WTC11 (cell line): Measurements from ENCODE around the gene RPL10.

Experiments
- ESRRA ChIP-seq: sonication (generic); formaldehyde crosslinking; IDR thresholded peaks from 2 replicates; pipeline ENCODE4 v1.8.1; 2022; ENCODE audit warnings: mild to moderate bottlenecking, missing genetic modification reagents, borderline replicate concordance
- JUN ChIP-seq: sonication (generic); formaldehyde crosslinking; IDR thresholded peaks from 2 replicates; pipeline ENCODE4 v1.8.0; 2023; ENCODE audit warnings: mild to moderate bottlenecking, missing genetic modification reagents
- NR3C1 ChIP-seq: sonication (generic); formaldehyde crosslinking; conservative IDR thresholded peaks from 2 replicates; pipeline ENCODE4 v1.8.1; 2023; ENCODE audit warnings: low read depth, mild to moderate bottlenecking, missing genetic modification reagents
- TEAD4 ChIP-seq: sonication (generic); formaldehyde crosslinking; IDR thresholded peaks from 2 replicates; pipeline ENCODE4 v1.8.0; 2022; ENCODE audit warnings: mild to moderate bottlenecking, missing genetic modification reagents
- ZBTB21 ChIP-seq: sonication (generic); formaldehyde crosslinking; IDR thresholded peaks from 2 replicates; pipeline ENCODE4 v1.8.1; 2023; ENCODE audit warnings: mild to moderate bottlenecking, missing genetic modification reagents, borderline replicate concordance
- TF ChIP-seq, protein P1 (sequence below): fragments of 200-600 bp; IDR thresholded peaks from 2 replicates; pipeline ENCODE4 v1.8.0; 2022; ENCODE audit warnings: antibody characterized with exemption
- TF ChIP-seq, protein P2 (sequence below): sonication (generic); formaldehyde crosslinking; IDR thresholded peaks from 2 replicates; pipeline ENCODE4 v1.8.0; 2022; ENCODE audit warnings: mild to moderate bottlenecking, missing genetic modification reagents
- TF ChIP-seq, protein P3 (sequence below): sonication (generic); formaldehyde crosslinking; IDR thresholded peaks from 2 replicates; pipeline ENCODE4 v1.8.1; 2023; ENCODE audit warnings: mild to moderate bottlenecking, missing genetic modification reagents, moderate library complexity
- TF ChIP-seq, protein P4 (sequence below): sonication (generic); formaldehyde crosslinking; IDR thresholded peaks from 2 replicates; pipeline ENCODE4 v1.8.1; 2023; ENCODE audit warnings: mild to moderate bottlenecking, missing genetic modification reagents, moderate library complexity

DNA sequence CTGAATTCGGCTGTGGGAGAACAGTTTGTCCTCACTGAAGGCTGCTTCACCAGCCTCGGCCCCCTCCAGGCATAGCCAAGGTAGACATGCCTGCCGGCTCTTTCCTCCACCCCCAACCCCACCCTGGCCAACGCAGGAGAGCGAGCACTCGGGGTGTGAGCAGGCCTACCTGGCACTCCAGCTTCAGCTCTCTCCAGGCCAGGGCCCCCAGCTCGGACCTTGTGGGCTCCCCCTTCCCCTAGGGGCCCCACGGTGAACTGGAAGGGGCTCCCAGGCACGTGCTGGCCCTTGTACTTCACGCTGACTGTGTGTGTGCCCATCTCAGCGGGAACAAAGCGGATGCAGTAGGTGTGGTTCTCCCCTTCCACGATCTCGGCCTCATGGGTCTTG, 46.2 kb upstream of the RPL10 start:
- TF ChIP-seq, protein P1, sequence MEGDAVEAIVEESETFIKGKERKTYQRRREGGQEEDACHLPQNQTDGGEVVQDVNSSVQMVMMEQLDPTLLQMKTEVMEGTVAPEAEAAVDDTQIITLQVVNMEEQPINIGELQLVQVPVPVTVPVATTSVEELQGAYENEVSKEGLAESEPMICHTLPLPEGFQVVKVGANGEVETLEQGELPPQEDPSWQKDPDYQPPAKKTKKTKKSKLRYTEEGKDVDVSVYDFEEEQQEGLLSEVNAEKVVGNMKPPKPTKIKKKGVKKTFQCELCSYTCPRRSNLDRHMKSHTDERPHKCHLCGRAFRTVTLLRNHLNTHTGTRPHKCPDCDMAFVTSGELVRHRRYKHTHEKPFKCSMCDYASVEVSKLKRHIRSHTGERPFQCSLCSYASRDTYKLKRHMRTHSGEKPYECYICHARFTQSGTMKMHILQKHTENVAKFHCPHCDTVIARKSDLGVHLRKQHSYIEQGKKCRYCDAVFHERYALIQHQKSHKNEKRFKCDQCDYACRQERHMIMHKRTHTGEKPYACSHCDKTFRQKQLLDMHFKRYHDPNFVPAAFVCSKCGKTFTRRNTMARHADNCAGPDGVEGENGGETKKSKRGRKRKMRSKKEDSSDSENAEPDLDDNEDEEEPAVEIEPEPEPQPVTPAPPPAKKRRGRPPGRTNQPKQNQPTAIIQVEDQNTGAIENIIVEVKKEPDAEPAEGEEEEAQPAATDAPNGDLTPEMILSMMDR, result no peak
- TF ChIP-seq, protein P2, sequence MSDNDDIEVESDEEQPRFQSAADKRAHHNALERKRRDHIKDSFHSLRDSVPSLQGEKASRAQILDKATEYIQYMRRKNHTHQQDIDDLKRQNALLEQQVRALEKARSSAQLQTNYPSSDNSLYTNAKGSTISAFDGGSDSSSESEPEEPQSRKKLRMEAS (CRISPR knock-in tag), result no peak
- TF ChIP-seq ZBTB21 (CRISPR knock-in tag) (no peak), JUN (no peak), NR3C1 (CRISPR knock-in tag) (no peak), ESRRA (CRISPR knock-in tag) (no peak), TEAD4 (CRISPR knock-in tag) (no peak)
- TF ChIP-seq, protein P3, sequence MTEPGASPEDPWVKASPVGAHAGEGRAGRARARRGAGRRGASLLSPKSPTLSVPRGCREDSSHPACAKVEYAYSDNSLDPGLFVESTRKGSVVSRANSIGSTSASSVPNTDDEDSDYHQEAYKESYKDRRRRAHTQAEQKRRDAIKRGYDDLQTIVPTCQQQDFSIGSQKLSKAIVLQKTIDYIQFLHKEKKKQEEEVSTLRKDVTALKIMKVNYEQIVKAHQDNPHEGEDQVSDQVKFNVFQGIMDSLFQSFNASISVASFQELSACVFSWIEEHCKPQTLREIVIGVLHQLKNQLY (CRISPR knock-in tag), result no peak
- TF ChIP-seq, protein P4, sequence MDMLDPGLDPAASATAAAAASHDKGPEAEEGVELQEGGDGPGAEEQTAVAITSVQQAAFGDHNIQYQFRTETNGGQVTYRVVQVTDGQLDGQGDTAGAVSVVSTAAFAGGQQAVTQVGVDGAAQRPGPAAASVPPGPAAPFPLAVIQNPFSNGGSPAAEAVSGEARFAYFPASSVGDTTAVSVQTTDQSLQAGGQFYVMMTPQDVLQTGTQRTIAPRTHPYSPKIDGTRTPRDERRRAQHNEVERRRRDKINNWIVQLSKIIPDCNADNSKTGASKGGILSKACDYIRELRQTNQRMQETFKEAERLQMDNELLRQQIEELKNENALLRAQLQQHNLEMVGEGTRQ (CRISPR knock-in tag), result no peak
